ENCODE data around the gene FCHSD2.

Gene FCHSD2

DNA sequence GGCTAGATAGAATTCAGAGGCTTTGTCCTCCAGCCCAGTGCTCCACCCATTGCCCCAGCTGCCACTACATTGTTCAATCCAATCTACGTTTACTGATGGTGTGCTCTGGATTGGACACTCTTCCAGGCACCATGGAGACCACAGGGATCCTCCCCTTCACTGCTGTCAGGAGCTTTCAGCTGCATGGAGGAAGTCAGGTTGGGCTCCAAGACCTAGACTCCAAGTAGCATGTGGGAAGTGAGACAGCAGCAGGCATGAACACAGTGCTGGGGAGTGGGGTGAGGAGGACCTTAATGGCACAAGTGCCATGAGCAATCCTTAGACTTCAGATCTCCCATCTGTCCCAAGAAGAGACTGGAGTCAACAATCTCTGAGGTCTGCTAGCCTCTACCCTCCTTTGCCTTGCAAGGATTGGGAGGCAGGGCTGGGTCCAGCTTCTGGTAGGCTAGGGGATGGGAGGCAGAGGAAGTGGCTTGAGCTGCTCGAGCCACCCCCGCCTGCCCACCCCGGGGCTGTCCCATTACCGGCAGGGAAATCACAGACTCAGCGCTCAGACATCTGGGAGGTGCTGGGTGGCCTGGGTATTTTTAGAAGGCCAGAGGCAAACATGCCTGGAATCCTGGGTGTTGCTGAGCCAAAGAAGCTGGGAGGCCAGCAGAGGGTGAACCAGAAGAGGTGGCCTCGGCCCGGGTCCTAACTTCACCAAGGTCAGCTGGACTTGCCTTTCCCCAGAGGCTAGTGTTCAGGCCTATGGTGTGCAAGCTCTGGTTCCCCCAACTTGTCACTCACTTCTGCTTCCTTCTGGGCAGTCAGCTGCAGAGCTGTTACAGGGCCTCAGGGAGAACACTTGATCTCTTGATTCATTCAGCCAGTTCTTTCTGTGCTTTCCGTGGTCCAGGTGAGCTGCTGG, 15.2 kb upstream of the FCHSD2 start:
- H3K4me3 ChIP-seq (ENCODE audit: low read depth, low read length) = peak overlapping the region; percentile 21; the same call in 1 of the 2 replicates
- TF ChIP-seq, protein P1, sequence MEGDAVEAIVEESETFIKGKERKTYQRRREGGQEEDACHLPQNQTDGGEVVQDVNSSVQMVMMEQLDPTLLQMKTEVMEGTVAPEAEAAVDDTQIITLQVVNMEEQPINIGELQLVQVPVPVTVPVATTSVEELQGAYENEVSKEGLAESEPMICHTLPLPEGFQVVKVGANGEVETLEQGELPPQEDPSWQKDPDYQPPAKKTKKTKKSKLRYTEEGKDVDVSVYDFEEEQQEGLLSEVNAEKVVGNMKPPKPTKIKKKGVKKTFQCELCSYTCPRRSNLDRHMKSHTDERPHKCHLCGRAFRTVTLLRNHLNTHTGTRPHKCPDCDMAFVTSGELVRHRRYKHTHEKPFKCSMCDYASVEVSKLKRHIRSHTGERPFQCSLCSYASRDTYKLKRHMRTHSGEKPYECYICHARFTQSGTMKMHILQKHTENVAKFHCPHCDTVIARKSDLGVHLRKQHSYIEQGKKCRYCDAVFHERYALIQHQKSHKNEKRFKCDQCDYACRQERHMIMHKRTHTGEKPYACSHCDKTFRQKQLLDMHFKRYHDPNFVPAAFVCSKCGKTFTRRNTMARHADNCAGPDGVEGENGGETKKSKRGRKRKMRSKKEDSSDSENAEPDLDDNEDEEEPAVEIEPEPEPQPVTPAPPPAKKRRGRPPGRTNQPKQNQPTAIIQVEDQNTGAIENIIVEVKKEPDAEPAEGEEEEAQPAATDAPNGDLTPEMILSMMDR (IDR thresholded peaks at IDR 0.05; ENCODE audit: low read depth, low read length) = no peak

DNA sequence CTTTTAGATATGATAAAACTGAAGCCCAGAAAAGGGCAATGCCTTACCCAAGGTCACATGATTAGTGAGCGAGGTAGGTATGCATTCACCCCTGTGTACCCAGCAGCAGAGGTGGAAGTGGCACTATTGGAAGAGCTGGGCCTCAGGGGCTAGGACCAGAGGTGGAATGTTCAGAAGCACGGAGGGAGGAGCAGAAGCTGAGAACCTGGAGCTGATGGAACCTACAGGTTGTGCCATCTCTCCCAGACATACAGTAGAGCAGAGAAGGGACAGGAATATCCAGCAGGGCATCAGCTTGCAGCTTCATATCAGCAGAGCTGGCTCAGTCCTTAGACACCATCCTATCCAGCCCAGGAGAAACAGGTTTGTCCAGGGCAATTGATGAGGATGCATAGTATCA, 14.6 kb upstream of the FCHSD2 start:
- TF ChIP-seq, protein P1 (IDR thresholded peaks at IDR 0.05; ENCODE audit: low read depth, low read length) = no peak
- no peak overlapping the region for H3K4me3 ChIP-seq (ENCODE audit: low read depth, low read length)

DNA sequence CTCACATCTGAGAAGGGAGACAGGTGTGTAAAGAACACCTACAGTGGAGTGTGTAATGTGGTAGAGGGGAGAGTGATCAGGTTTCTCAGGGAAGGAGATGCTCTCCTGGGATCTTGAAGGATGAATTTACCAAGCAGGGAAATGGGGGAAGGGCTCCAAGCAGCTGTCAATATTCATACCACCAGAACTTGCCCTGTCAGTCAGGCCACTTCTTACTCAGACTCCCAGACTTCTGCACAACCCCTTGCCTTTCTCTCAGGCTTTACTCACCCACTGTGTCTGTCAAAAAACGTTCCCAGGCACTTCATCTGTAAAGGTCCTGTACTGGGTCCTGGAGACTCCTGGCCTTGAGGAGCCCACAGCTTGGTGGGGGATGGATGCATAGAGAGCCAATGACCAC, 14.0 kb upstream of the FCHSD2 start:
- H3K4me3 ChIP-seq (ENCODE audit: low read depth, low read length) = no peak overlapping the region
- TF ChIP-seq, protein P1 (IDR thresholded peaks at IDR 0.05; ENCODE audit: low read depth, low read length) = no peak

DNA sequence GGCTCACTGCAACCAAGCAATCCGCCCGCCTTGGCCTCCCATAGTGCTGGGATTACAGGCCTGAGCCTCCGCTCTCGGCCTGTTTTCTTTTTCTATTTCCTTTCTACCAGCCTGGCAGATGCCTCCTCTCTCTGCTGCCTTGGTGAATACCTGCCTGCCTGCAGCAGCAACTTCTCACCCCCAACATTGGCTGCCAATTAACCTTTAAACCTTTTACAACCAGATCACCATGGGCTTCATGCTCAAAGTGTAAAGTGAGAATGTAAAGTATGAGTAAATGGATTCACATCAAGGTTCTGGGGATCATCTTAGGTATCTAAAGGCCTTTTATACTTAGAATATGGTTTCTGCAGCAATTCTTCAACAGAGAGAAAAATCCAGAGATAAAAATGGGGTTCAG, 13.0 kb upstream of the FCHSD2 start:
- no peak overlapping the region for H3K4me3 ChIP-seq (ENCODE audit: low read depth, low read length)
- TF ChIP-seq, protein P1 (IDR thresholded peaks at IDR 0.05; ENCODE audit: low read depth, low read length) = no peak

DNA sequence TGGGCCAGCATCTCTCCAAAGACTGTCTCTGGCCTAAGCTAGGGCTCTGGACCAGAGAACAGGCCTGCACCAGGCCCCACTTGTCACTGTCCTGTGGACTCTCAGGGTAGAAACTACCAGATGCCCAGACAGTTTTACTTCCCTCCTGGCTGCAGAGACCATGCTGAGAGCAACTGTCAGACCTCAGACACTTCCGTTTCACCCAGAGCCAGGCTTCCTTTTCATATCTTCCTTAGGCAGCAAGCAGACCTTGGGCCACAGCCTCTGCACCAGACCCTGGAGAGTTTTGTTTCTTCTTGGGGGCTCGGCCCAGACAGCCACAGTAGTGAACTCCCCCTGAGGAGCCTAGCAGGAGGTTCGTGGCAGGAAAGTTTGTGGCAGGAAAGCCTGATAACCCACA, 12.1 kb upstream of the FCHSD2 start:
- TF ChIP-seq, protein P1 (IDR thresholded peaks at IDR 0.05; ENCODE audit: low read depth, low read length) = no peak
- H3K4me3 ChIP-seq (ENCODE audit: low read depth, low read length) = no peak overlapping the region

DNA sequence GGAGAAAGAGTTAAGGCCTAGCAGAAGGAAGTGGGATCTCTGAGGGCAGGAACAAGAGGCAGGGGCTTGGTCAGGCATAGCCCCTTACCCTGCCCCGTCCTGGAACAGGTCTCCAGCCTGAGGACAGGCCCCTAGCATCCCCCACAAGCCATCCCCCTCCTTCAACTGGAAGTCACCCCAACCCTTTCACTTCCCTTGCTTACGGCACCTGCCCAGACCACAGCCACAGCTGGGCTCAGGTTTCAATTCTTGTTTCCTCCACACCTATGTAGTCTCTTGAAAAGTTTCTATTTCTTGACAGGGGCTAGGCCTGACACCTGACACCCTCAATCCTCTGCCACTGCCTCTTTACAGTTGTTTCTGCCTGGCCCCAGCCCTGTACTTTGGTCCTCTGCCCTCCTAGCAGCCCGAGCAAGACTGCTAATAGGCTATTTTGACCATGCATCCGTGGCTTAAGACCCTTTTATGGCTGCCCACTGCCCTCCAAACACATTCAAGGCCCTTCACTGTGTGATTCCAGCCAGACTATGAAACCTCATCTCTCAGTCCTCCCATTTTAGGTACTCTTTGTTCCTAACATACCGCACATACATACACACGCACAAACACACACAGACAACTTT, 10.9 kb upstream of the FCHSD2 start:
- TF ChIP-seq, protein P1 (IDR thresholded peaks at IDR 0.05; ENCODE audit: low read depth, low read length) = no peak
- H3K4me3 ChIP-seq (ENCODE audit: low read depth, low read length) = no peak overlapping the region

Data from WI38 (cell line).